Keratinocyte (primary cell): ENCODE results near the gene DDT.

Experiments used
- EZH2 ChIP-seq: IDR thresholded peaks from one replicate; pipeline ENCODE4 v1.6.1; 2012; ENCODE audit warnings: inconsistent platforms, mild to moderate bottlenecking, low read length, moderate library complexity
- TF ChIP-seq, protein P1 (sequence below), 3 experiments: IDR thresholded peaks in 1 of 3; conservative IDR thresholded peaks in 1 of 3; optimal IDR thresholded peaks in 1 of 3; 2 replicates in 2 of 3; 3 replicates in 1 of 3; pipeline versions ENCODE3 to v1.5.1; 2011; ENCODE audit warnings: low read length in 3 of 3, mild to moderate bottlenecking in 3 of 3, moderate library complexity in 2 of 3, control low read depth in 1 of 3, inconsistent platforms in 1 of 3; ENCODE audit not compliant: insufficient read depth in 2 of 3; ENCODE audit errors: extremely low read depth in 1 of 3

DNA sequence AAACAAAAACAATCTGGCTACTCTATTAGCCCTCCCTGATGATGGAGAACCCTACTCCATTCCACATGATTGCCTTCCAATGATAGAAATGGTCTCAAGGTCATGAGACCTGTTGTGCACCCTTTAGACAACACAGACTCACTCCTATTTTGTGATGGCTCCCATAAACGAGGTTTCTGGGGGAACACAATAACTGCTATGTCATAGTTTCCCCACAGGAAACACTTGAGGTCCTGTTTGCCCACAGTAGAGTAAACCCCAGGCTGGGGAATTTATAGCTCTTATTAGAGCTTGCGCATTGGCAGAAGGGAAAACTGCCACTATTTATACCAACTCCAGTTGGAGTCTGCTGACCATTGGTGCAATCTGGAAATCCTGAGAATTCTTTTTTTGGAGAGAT, 51.3 kb downstream of the DDT start:
- TF ChIP-seq, protein P1, sequence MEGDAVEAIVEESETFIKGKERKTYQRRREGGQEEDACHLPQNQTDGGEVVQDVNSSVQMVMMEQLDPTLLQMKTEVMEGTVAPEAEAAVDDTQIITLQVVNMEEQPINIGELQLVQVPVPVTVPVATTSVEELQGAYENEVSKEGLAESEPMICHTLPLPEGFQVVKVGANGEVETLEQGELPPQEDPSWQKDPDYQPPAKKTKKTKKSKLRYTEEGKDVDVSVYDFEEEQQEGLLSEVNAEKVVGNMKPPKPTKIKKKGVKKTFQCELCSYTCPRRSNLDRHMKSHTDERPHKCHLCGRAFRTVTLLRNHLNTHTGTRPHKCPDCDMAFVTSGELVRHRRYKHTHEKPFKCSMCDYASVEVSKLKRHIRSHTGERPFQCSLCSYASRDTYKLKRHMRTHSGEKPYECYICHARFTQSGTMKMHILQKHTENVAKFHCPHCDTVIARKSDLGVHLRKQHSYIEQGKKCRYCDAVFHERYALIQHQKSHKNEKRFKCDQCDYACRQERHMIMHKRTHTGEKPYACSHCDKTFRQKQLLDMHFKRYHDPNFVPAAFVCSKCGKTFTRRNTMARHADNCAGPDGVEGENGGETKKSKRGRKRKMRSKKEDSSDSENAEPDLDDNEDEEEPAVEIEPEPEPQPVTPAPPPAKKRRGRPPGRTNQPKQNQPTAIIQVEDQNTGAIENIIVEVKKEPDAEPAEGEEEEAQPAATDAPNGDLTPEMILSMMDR (optimal IDR thresholded peaks at IDR 0.05 in 1 of 3, IDR thresholded peaks at IDR 0.05 in 1 of 3, conservative IDR thresholded peaks at IDR 0.05 in 1 of 3; ENCODE audit: extremely low read depth in 1 of 3, insufficient read depth in 2 of 3, low read length in 3 of 3): no peak
- TF ChIP-seq EZH2: no peak
